Measurements from ENCODE around the gene AZI2.

The AZI2 gene

DNA sequence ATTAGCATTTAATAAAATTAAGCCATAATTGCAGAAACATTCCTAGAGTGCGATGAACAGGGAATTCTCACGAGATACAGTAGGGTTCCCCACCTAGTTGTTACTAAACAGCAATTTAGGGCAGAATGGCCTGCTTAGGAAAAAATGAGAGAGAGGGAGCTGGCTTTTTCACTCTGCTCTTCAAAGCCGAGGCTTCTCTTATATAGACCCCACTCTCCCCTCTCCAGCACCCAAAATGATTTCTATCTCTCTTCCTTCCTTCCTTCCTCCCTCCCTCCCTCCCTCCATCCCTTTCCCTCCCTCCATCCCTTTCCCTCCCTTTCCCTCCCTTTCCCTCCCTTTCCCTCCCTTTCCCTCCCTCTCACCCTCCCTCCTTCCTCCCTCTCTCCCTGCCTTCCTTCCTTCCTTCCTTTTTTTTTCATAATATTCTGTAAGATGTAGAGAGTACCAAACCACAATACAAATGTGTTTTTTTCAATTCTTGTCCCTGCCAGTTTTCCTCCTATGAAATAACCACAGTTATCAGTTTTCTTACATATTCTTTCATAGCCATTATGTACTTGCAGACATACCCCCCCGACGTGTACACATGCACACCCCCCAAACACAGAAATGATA is 48.2 kb downstream of the AZI2 start:
- no peak for DNase-seq

DNA sequence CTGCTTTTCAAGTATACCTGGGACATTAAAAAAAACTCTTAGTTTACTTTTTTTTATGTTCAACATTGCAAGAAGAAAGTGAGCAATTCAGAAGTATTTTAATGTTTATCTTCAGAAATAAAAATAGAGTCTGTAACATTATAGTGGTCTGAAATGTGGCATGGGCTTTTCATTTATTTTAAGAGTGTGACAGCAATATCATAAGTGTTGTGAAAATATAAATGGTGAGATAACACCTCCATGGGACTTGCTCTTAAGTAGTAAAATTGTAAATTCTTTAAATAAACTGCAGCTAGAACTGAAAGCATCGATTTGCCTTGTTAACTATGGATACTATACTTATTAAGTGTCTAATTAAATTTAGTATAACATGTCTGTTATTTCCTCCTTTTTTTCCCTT is 48.9 kb downstream of the AZI2 start:
- DNase-seq, result no peak

DNA sequence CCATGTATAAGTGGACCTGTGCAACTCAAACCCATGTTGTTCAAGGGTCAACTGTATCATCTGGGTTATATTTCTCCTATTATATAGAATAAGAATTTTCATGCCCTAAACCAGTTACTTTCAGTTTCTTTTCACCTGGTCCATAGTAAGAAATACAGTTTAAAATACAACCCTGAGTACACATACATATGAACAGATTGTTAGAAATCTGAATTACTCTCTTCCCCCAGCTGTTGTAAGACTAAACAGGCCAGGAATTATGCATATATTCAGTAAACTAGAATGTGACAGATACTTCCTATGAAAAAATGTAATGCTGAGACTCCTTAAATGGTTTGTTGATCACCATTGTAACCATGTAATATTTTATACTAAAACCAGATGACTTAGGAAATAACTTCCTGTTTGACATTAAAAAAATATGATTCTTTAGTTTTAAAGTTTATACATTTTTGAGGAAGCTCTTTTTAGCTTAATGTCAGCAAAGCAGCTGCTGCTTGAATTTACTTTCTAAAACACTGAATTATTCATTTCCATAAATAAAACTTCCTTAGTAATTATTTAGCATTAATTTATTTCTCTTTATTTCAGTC is 52.6 kb downstream of the AZI2 start:
- no peak for DNase-seq

DNA sequence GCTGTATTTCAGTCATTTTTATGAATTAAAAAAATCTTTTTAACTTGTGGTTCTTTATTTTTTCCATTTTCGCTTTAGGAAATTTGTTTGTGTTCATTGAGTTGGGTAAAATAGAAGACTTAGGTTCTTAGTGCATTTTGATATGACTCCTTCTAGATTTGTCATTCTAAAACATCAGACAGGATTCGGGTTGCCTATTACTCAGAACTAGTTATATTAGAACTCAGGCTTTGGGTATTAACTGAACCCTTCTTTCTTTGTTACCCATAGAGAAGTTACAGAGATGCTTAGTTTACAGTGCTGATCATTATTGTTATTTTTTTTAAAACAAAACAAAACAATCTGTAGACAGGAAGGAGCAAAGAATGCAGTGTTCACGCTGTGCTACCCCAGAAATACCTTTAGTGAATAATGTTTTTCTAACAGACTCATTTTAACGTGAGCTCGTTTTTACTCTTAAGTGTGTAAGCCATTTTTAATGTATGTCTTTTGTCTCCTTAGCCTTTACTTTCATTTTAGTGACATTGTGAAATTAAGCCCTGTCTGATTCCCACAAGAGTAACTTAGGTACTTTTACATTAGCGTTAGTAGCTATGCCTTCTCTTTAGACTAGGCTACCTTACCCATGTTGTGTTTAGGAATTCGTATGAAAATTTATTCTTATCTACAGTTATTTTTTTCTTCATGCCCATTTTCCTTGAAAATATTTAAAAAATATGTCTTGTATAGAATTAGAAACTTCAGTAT is 53.8 kb downstream of the AZI2 start:
- no peak for DNase-seq

DNA sequence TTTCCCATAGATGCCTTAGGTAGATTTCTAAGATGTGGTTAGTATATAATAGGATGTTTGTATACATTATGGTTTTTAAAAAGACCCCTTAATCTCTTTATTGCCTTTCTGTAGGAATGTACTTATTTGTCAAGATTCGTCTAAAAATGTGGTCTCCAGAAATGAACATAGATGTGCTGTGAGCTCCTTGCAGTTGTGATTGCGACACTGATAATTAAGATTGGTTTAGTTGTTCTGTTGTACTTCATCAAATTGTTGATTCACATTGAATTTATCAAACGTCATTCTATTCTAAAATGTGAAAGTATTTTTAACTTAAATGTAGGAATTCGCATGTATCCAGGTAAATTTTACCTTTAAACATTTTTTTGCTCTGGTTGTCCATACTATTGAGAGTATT is 56.0 kb downstream of the AZI2 start:
- DNase-seq, result no peak

DNA sequence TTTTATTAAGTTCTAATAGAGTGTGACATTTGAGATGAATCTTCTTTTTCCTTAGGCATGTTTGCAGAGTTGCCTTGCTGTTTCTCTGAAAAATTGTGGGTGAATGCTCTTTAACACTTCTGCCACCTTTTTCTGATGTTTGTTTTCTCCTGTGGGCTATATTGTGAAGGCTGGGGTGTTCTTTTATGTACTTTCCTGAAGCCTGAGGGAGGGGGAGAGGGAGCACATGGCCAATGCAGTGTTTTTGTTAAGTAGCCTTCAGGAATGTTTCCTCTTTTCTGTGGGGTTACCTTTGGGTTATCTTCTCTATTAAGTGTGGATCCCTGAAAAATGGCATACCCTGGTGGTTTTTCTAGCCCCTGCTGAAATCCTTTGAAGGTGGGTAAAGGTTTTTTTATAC is 57.0 kb downstream of the AZI2 start:
- no peak for DNase-seq

DNA sequence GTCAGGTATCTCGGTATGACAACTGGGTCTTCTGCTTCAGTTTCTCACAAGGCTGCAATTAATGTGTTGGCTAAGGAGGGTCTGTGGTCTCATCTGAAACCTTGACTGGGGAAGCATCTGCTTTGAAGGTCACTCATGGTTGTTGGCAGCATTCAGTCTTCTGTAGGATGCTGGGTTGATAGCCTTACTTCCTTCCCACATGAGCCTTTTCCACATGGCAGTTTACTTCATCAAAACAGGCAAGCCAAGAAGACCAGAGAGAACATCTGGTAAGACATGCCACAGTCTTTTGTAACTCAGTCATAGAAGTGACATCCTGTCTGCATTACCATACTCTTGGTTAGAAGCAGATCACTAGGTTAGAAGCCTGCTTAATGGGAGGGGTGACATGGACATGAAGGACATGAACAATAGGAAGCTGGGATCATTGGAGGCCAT is 57.7 kb downstream of the AZI2 start:
- DNase-seq, result no peak

DNA sequence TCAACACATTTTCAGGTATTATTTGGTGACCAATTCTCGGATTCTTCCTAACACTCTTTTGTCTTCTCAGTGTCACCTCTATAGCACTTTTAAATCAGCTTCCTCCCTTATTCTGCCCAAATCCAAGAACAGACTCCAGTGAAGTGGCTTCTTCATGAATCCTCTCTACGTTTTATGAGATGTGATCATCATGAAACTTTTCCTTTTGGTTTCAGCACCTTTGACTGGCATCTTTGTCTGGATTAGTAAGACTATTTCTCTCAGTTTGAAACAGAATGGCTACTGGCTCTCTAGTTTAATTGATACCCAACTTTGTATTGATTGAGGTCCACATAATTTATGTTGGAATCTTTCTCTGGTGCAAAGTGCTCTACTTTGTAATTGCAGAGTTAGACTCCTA is 61.6 kb downstream of the AZI2 start:
- DNase-seq, result no peak

DNA sequence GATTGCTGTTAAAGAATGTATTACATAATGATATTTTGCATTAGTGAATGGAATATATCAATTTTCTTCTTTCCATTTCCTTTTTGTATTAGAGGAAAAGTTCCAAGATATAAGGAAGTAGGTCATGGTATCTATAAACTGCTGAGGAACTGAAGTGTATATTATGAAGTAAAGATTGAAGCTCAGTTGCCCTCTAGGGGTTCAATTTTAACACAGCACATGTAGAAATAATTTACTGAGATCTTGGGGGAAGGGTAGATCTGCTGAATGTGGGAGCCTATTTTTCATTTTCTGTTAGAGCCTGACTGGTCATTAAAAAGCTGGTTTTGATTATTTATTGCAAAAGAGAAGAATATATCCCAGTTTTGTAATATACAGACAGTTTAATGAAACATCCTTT is 62.0 kb downstream of the AZI2 start:
- DNase-seq, result no peak

DNA sequence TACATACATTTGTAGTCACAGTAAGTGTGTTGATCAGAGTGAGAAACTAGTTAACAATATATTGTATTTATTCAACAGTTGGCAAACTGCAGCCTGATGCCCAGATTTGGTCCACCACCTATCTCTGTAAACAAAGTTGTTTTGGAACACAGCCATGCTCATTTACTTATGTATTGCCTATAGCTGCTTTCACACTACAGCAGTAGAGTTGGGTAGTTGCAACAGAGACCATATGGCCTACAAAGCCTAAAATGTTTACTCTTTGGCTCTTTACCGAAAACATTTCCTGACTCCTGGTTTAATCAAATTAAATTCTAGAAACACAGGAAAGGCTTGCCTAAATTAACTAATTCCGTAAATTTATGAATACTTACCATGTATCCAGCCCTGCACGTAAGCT is 67.8 kb downstream of the AZI2 start:
- DNase-seq, result no peak

DNA sequence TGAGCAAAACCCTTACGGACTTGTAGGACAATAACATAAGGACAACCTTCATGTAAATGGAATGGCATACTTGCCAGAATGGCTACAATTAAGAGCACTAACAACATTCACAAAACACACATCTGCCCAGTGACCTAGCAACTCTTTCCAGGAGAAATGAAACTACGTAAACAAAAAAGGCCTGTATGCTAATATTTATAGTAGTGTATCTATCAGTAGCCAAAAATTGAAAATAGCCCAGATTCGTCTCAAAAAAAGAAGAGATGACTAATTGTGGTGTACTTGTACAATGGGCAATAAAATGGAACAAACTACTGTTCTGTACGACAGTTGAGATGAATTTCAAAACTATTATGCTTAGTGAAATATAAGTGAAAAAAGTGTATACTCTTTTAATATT is 68.9 kb downstream of the AZI2 start:
- no peak for DNase-seq

DNA sequence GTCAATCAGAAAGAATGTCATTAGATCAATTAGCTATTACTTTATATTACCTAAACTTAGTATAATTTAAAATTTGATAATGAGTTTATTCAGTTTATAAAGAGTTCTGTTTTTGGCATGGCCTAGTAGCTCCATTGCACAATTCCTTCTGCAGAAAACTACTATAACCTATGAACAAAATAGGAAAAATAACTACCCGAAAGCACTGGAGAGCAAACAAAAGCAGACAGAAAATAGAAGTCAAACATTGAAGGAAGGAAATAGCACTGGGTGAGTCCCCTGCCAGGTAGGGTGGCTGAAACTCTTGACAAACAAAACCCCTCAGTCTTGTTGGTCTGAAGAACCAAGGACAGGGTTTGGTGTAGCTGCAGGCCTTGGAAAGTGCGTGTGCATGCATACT is 69.7 kb downstream of the AZI2 start:
- DNase-seq, result no peak

DNA sequence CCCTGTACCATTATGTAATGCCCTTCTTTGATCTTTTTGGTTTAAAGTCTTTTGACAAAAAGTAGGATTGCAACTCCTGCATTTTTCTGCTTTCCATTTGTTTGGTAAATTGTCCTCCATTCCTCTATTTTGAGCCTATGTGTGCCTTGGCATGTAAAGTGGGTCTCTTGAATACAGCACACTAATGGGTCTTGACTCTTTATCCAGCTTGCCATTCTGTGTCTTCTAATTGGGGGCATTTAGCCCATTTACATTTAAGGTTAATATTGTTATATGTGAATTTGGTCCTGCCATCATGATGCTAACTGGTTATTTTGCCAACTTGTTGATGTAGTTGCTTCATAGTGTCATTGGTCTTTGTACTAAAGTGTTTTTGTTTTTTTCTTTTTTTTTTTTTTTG is 74.8 kb downstream of the AZI2 start:
- no peak for DNase-seq
